Mesendoderm (in vitro differentiated cells): Measurements from ENCODE around the gene CCDC81.

Experiments used
- DNase-seq: peaks from one replicate; pipeline ENCODE4 v3.0.0; 2013
- H2AK5ac ChIP-seq: 2 replicates; pipeline ENCODE4 v1.6.1; 2013; ENCODE audit warnings: low read length, inconsistent platforms
- H2BK120ac ChIP-seq: 2 replicates; pipeline ENCODE4 v1.6.1; 2013; ENCODE audit warnings: low read depth, mild to moderate bottlenecking, low read length, moderate library complexity, mixed read lengths
- H2BK15ac ChIP-seq: replicated peaks from 2 replicates; pipeline ENCODE4 v1.6.1; 2013; ENCODE audit warnings: low read depth, mild to moderate bottlenecking, moderate library complexity
- H2BK5ac ChIP-seq: 2 replicates; pipeline ENCODE4 v1.6.1; 2013; ENCODE audit warnings: low read length, inconsistent platforms
- H3K18ac ChIP-seq: 2 replicates; pipeline ENCODE4 v1.6.1; 2013; ENCODE audit warnings: mild to moderate bottlenecking, low read length, mixed read lengths
- H3K23ac ChIP-seq: one replicate; pipeline ENCODE4 v1.6.1; 2013; ENCODE audit warnings: low read length
- H3K27ac ChIP-seq: 2 replicates; pipeline ENCODE4 v1.5.1; 2013; ENCODE audit warnings: low read depth, mild to moderate bottlenecking, inconsistent platforms, low read length, moderate library complexity
- H3K27me3 ChIP-seq: 2 replicates; pipeline ENCODE4 v1.6.1; 2013; ENCODE audit warnings: low read length, control low read depth, mild to moderate bottlenecking, inconsistent platforms; ENCODE audit not compliant: insufficient read depth, poor library complexity
- H3K36me3 ChIP-seq: 2 replicates; pipeline ENCODE4 v1.6.1; 2013; ENCODE audit warnings: low read length, inconsistent platforms; ENCODE audit not compliant: control insufficient read depth, insufficient read depth
- H3K4ac ChIP-seq: one replicate; pipeline ENCODE4 v1.6.1; 2013; ENCODE audit warnings: low read depth, mild to moderate bottlenecking, low read length, moderate library complexity
- H3K4me1 ChIP-seq: 2 replicates; pipeline ENCODE4 v1.6.1; 2013; ENCODE audit warnings: low read depth, low read length, inconsistent platforms; ENCODE audit not compliant: control insufficient read depth
- H3K4me2 ChIP-seq: 2 replicates; pipeline ENCODE4 v1.6.1; 2013; ENCODE audit warnings: low read length
- H3K4me3 ChIP-seq: 2 replicates; pipeline ENCODE4 v1.5.1; 2013; ENCODE audit warnings: mild to moderate bottlenecking, low read length
- H3K56ac ChIP-seq: one replicate; pipeline ENCODE4 v1.6.1; 2013; ENCODE audit warnings: low read length
- H3K79me1 ChIP-seq: 2 replicates; pipeline ENCODE4 v1.6.1; 2013; ENCODE audit warnings: low read length, inconsistent platforms
- H3K79me2 ChIP-seq: 2 replicates; pipeline ENCODE4 v1.6.1; 2013; ENCODE audit warnings: mild to moderate bottlenecking, low read length; ENCODE audit not compliant: control insufficient read depth, insufficient read depth
- H3K9ac ChIP-seq: 2 replicates; pipeline ENCODE4 v1.6.1; 2013; ENCODE audit warnings: low read length, inconsistent platforms
- H4K5ac ChIP-seq: one replicate; pipeline ENCODE4 v1.6.1; 2013; ENCODE audit warnings: low read length
- H4K8ac ChIP-seq: one replicate; pipeline ENCODE4 v1.6.1; 2013; ENCODE audit warnings: low read depth, mild to moderate bottlenecking, control low read depth, low read length, moderate library complexity
- WGBS: extraction: QIAGEN DNeasy Blood & Tissue Kit; methylation state at CpG from one replicate; pipeline ENCODE4 v1.1.7; 2013; ENCODE audit warnings: low lambda C conversion rate, missing lambda C conversion rate; ENCODE audit not compliant: insufficient coverage; ENCODE audit errors: extremely low coverage; 5-methylcytosine and 5-hydroxymethylcytosine counted together

The CCDC81 gene

GRCh38 chr11:86463955-86464354, 89.3 kb downstream of the CCDC81 start:
- Histone ChIP-seq H2BK15ac (no peak overlapping the region), H3K56ac (no peak overlapping the region), H3K79me1 (no peaks in the 10 kb centered on the region), H2BK5ac (no peak overlapping the region), H2BK120ac (no peak overlapping the region), H3K36me3 (no peaks in the 10 kb centered on the region), H3K79me2 (no peaks in the 10 kb centered on the region), H3K27ac (no peak overlapping the region), H3K27me3 (no peaks in the 10 kb centered on the region), H3K4me2 (no peak overlapping the region), H2AK5ac (no peak overlapping the region), H4K5ac (no peak overlapping the region), H3K23ac (no peak overlapping the region), H3K4me3 (no peak overlapping the region), H3K18ac (no peak overlapping the region), H3K4me1 (no peaks in the 10 kb centered on the region), H4K8ac (no peak overlapping the region), H3K9ac (no peak overlapping the region), H3K4ac (no peak overlapping the region)
- DNase-seq, result no peak
- WGBS, result no CpG with 5 or more reads among the region's 5 CpGs

GRCh38 chr11:86464509-86465221, 90.0 kb downstream of the CCDC81 start:
- no peak overlapping the region for H2BK15ac ChIP-seq
- no peak overlapping the region for H4K8ac ChIP-seq
- H3K27me3 ChIP-seq, result no peaks in the 10 kb centered on the region
- H3K23ac ChIP-seq, result no peak overlapping the region
- no peaks in the 10 kb centered on the region for H3K36me3 ChIP-seq
- no peak overlapping the region for H3K27ac ChIP-seq
- no peak overlapping the region for H3K4ac ChIP-seq
- no peak overlapping the region for H2BK5ac ChIP-seq
- DNase-seq, result no peak
- no peak overlapping the region for H2AK5ac ChIP-seq
- no peaks in the 10 kb centered on the region for H3K79me1 ChIP-seq
- H2BK120ac ChIP-seq, result no peak overlapping the region
- no peak overlapping the region for H3K9ac ChIP-seq
- no peaks in the 10 kb centered on the region for H3K79me2 ChIP-seq
- no peaks in the 10 kb centered on the region for H3K4me1 ChIP-seq
- no peak overlapping the region for H4K5ac ChIP-seq
- no CpG with 5 or more reads among the region's 5 CpGs for WGBS
- no peak overlapping the region for H3K18ac ChIP-seq
- no peak overlapping the region for H3K56ac ChIP-seq
- no peak overlapping the region for H3K4me3 ChIP-seq
- H3K4me2 ChIP-seq, result no peak overlapping the region

- Histone ChIP-seq H3K4me2 (no peak overlapping the region), H3K27ac (no peak overlapping the region), H3K9ac (no peak overlapping the region), H3K36me3 (no peaks in the 10 kb centered on the region), H3K56ac (no peak overlapping the region), H3K4me1 (no peaks in the 10 kb centered on the region), H2AK5ac (no peak overlapping the region), H3K4ac (no peak overlapping the region), H4K8ac (no peak overlapping the region), H3K4me3 (no peak overlapping the region), H4K5ac (no peak overlapping the region), H3K27me3 (no peaks in the 10 kb centered on the region), H3K18ac (no peak overlapping the region), H3K79me1 (no peaks in the 10 kb centered on the region), H2BK5ac (no peak overlapping the region), H2BK120ac (no peak overlapping the region), H3K23ac (no peak overlapping the region), H3K79me2 (no peaks in the 10 kb centered on the region), H2BK15ac (no peak overlapping the region)
- WGBS, result no CpG with 5 or more reads among the region's 1 CpG
- DNase-seq, result no peak
Observed at GRCh38 chr11:86468169-86468568, 93.5 kb downstream of the CCDC81 start.

- Histone ChIP-seq H4K8ac (no peak overlapping the region), H2BK15ac (no peak overlapping the region), H2BK120ac (no peak overlapping the region), H3K4me2 (no peak overlapping the region), H3K4me1 (no peaks in the 10 kb centered on the region), H3K56ac (no peak overlapping the region), H3K18ac (no peak overlapping the region), H2BK5ac (no peak overlapping the region), H3K79me2 (no peaks in the 10 kb centered on the region), H3K4me3 (no peak overlapping the region), H3K27ac (no peak overlapping the region), H3K23ac (no peak overlapping the region), H3K4ac (no peak overlapping the region), H4K5ac (no peak overlapping the region), H3K9ac (no peak overlapping the region), H3K36me3 (no peaks in the 10 kb centered on the region), H3K79me1 (no peaks in the 10 kb centered on the region), H3K27me3 (no peaks in the 10 kb centered on the region), H2AK5ac (no peak overlapping the region)
- DNase-seq, result no peak
- WGBS, result no CpG with 5 or more reads among the region's 5 CpGs
Observed at GRCh38 chr11:86469491-86470388, 95.1 kb downstream of the CCDC81 start.
